ENCODE measurements around the gene CEP20. TPM values are rescaled to one million over a fixed set of nuclear protein-coding genes. Genes with fewer than 3 reads are reported as not detected.

The CEP20 gene
- total RNA-seq, 1 experiment from 2014 or later, result 36.9 TPM

DNA sequence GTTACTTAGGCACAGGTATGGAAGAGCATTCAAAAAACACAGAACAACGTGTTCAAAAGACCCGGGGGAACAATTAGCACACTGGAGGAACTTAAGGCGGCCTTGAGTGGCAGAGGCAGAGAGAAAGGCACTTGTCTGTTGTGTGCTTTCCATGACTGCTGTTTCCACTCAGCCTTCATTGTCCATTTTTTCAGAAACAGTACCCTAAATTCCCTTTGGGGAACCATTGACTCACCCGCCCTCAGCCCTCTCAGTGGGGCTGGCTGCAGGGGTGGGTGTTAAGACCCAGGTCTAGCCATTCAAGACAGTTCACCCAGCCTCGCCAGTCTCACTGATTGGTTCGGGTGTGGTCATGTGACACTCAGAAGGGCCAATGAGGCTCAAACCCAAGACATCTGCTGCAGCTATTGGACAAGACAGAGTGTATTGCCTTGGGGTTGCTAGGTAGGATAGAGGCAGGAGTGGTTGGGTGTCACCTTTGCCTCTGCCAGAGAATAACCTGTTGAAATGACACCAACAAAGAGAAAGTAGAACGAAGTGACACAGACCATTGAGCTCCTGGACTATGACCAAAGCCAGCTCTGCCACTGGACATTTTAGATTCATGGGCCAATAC, 19.6 kb upstream of the CEP20 start:
- no peak overlapping the region for H4K5ac ChIP-seq (ENCODE audit: insufficient read length, low read depth, low read length)
- H3K27me3 ChIP-seq (ENCODE audit: insufficient read depth, low read length), result no peaks in the 10 kb centered on the region
- H2AFZ ChIP-seq (ENCODE audit: low read length), result peak overlapping the region; percentile 57
- H3T11ph ChIP-seq (ENCODE audit: low read length), result no peak overlapping the region
- H3K14ac ChIP-seq (ENCODE audit: insufficient read depth, low read length), result no peak overlapping the region
- H4K8ac ChIP-seq (replicated peaks; ENCODE audit: insufficient read length, low read depth, low read length), result no peak overlapping the region
- H2BK20ac ChIP-seq (ENCODE audit: low read depth, low read length, poor library complexity, severe bottlenecking), result no peak overlapping the region
- no peak overlapping the region for H4K91ac ChIP-seq (ENCODE audit: insufficient read length, low read depth, low read length)
- no peak overlapping the region for H2BK12ac ChIP-seq (ENCODE audit: insufficient read length, low read depth, low read length)
- H3K79me2 ChIP-seq (ENCODE audit: insufficient read depth, low read length), result no peaks in the 10 kb centered on the region
- H3K9ac ChIP-seq (ENCODE audit: extremely low read depth, insufficient read length, low read length), result no peak overlapping the region
- H2BK120ac ChIP-seq (ENCODE audit: low read depth, low read length, poor library complexity, severe bottlenecking), result no peak overlapping the region
- Mint-ChIP-seq H3K4me1 (peaks cover 4 to 9% of the 10 kb centered on the region in 2 experiments; a peak in 3 of 4 replicates), H3K27me3 (ENCODE audit: low read depth) (no peaks in the 10 kb centered on the region; the same call in 1 of the 2 replicates), H3K9me3 (no peaks in the 10 kb centered on the region; a peak in 1 of 5 replicates), H3K4me3 (no peak overlapping the region; a peak in 1 of 5 replicates), H3K36me3 (ENCODE audit: insufficient read depth in 1 of 3, low read depth in 3 of 3) (no peaks in the 10 kb centered on the region), H3K27ac (peak overlapping the region in 1 of 3 experiments; percentile 30; a peak in 3 of 7 replicates)
- H2BK15ac ChIP-seq (ENCODE audit: low read depth, low read length), result no peak overlapping the region
- no peak overlapping the region for H3K18ac ChIP-seq (ENCODE audit: insufficient read length, low read depth, low read length)
- H3K27ac ChIP-seq (ENCODE audit: insufficient read length, low read depth, low read length), result no peak overlapping the region
- no CpG with 5 or more reads among the region's 7 CpGs for WGBS (ENCODE audit: extremely low coverage, insufficient read length, low lambda C conversion rate)
- no peaks in the 10 kb centered on the region for H4K20me1 ChIP-seq (ENCODE audit: control insufficient read depth, insufficient read depth, insufficient read length)
- no peaks in the 10 kb centered on the region for H3K4me1 ChIP-seq (ENCODE audit: insufficient read depth, low read length)
- peak; percentile 95 for DNase-seq
- no peak overlapping the region for H3K23ac ChIP-seq (ENCODE audit: insufficient read length, low read depth, low read length)
- H3K79me1 ChIP-seq (ENCODE audit: insufficient read depth, low read depth, low read length, poor library complexity, severe bottlenecking), result no peaks in the 10 kb centered on the region
- H3K9me3 ChIP-seq (ENCODE audit: control insufficient read depth, low read depth, low read length), result no peaks in the 10 kb centered on the region
- H2AK5ac ChIP-seq (ENCODE audit: insufficient read length, low read length), result no peak overlapping the region
- H3K23me2 ChIP-seq (ENCODE audit: insufficient read length, low read depth, low read length, poor library complexity, severe bottlenecking), result no peaks in the 10 kb centered on the region
- no peak overlapping the region for H2BK5ac ChIP-seq (ENCODE audit: insufficient read length, low read length)
- TF ChIP-seq, protein P1, sequence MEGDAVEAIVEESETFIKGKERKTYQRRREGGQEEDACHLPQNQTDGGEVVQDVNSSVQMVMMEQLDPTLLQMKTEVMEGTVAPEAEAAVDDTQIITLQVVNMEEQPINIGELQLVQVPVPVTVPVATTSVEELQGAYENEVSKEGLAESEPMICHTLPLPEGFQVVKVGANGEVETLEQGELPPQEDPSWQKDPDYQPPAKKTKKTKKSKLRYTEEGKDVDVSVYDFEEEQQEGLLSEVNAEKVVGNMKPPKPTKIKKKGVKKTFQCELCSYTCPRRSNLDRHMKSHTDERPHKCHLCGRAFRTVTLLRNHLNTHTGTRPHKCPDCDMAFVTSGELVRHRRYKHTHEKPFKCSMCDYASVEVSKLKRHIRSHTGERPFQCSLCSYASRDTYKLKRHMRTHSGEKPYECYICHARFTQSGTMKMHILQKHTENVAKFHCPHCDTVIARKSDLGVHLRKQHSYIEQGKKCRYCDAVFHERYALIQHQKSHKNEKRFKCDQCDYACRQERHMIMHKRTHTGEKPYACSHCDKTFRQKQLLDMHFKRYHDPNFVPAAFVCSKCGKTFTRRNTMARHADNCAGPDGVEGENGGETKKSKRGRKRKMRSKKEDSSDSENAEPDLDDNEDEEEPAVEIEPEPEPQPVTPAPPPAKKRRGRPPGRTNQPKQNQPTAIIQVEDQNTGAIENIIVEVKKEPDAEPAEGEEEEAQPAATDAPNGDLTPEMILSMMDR (conservative IDR thresholded peaks at IDR 0.05), result no peak
- no peak overlapping the region for H3K56ac ChIP-seq (ENCODE audit: insufficient read length, low read depth, low read length)
- H3K4me2 ChIP-seq (ENCODE audit: insufficient read depth, insufficient read length, low read length), result no peak overlapping the region
- no peak overlapping the region for H3K4ac ChIP-seq (ENCODE audit: low read depth, low read length)
